ENCODE results near the gene QRFPR.

Gene QRFPR

DNA sequence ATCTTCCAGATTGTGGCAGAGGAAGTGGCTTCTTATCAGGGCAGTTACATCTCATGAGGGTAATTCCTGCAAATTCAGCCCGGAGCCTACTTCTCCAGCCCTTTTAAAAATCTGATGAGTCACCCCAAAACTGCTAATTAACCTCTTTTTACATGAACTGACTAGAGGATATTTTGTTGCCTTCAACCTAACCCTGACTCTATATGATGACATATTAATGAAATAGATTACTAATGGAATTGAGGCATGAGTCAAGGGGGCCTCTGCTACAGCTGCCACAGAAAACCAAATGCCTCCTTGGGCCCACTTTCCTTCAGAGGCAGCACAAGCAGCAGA, 72.5 kb downstream of the QRFPR start (continued):
- TF ChIP-seq ZNF565 (CRISPR knock-in tag; conservative IDR thresholded peaks at IDR 0.05; ENCODE audit: low read depth), result no peak
- TF ChIP-seq, protein P1, sequence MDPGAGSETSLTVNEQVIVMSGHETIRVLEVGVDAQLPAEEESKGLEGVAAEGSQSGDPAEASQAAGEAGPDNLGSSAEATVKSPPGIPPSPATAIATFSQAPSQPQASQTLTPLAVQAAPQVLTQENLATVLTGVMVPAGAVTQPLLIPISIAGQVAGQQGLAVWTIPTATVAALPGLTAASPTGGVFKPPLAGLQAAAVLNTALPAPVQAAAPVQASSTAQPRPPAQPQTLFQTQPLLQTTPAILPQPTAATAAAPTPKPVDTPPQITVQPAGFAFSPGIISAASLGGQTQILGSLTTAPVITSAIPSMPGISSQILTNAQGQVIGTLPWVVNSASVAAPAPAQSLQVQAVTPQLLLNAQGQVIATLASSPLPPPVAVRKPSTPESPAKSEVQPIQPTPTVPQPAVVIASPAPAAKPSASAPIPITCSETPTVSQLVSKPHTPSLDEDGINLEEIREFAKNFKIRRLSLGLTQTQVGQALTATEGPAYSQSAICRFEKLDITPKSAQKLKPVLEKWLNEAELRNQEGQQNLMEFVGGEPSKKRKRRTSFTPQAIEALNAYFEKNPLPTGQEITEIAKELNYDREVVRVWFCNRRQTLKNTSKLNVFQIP (CRISPR knock-in tag; IDR thresholded peaks at IDR 0.05; ENCODE audit: borderline replicate concordance, low read depth), result no peak

DNA sequence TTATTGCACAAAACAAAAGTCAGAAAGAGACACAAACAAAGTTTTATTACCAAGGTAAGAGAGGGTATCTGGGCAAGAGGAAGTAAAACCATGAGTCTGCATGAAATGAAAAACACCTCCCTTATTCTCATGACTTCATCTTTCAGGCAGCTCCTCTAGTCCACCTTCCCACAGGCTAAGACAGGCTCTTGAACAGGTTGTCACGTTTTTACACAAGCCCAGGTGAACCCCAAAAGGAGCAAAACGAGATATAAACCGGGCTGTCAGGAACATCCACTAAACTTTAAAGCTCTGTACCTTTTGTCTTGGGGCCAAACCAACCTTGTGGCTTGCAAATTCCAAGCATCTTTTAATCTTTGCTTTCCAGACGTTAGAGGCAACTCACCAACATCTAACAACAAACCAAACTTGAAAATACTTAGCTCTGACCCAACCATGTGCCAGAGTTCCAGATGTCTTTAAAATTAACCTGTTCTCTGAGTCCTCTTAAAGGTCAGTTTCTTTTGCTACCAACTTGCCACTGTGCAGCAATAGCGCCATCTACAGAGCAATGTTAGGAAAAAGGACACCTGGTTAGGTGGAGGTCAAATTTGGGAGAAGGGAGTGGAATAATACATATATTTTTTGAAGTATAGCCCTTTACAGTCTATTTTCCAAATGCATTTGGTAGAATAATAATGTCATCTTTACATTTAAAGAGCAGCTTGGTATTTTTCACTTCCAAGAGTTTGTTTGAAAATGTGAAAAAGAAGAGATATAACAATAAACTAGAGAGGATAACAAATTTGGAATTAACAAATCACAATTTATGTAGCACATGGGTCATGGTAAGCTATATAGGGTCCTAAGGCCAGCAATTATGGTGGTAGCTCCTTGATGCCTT, 73.1 kb downstream of the QRFPR start:
- TF ChIP-seq ZFP30 (CRISPR knock-in tag; IDR thresholded peaks at IDR 0.05) (no peak), ZNF565 (CRISPR knock-in tag; conservative IDR thresholded peaks at IDR 0.05; ENCODE audit: low read depth) (no peak), ZC3H10 (CRISPR knock-in tag; IDR thresholded peaks at IDR 0.05) (no peak), BACH2 (CRISPR knock-in tag; IDR thresholded peaks at IDR 0.05; ENCODE audit: borderline replicate concordance) (no peak), OSR1 (CRISPR knock-in tag; IDR thresholded peaks at IDR 0.05) (no peak), ESRRG (CRISPR knock-in tag; IDR thresholded peaks at IDR 0.05) (no peak)
- TF ChIP-seq, protein P2, sequence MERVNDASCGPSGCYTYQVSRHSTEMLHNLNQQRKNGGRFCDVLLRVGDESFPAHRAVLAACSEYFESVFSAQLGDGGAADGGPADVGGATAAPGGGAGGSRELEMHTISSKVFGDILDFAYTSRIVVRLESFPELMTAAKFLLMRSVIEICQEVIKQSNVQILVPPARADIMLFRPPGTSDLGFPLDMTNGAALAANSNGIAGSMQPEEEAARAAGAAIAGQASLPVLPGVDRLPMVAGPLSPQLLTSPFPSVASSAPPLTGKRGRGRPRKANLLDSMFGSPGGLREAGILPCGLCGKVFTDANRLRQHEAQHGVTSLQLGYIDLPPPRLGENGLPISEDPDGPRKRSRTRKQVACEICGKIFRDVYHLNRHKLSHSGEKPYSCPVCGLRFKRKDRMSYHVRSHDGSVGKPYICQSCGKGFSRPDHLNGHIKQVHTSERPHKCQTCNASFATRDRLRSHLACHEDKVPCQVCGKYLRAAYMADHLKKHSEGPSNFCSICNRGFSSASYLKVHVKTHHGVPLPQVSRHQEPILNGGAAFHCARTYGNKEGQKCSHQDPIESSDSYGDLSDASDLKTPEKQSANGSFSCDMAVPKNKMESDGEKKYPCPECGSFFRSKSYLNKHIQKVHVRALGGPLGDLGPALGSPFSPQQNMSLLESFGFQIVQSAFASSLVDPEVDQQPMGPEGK (CRISPR knock-in tag; IDR thresholded peaks at IDR 0.05; ENCODE audit: borderline replicate concordance), result no peak

DNA sequence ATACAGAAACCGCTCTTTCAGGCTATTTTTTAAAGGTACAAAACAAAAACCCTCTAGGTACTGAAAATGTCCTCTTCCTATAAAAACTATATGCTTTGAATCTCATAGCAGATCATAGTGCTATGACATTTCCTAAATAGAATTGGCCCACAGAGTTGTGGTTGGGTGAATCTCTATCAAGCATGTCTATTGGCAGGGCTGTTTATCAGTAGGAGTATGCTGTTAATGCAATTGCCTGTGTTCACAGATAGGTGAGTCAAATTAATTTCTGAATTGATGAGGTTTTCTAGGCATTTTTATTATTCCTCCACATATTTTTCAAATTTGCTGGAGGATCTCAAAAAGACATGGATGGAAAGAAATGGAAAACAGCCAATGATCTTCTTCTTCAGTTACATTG, 73.9 kb downstream of the QRFPR start:
- TF ChIP-seq ZC3H10 (CRISPR knock-in tag; IDR thresholded peaks at IDR 0.05) (no peak), RARB (CRISPR knock-in tag; IDR thresholded peaks at IDR 0.05) (no peak), ISL1 (CRISPR knock-in tag; IDR thresholded peaks at IDR 0.05) (no peak), BACH2 (CRISPR knock-in tag; IDR thresholded peaks at IDR 0.05; ENCODE audit: borderline replicate concordance) (no peak), OSR1 (CRISPR knock-in tag; IDR thresholded peaks at IDR 0.05) (no peak), ARNTL (CRISPR knock-in tag; IDR thresholded peaks at IDR 0.05; ENCODE audit: borderline replicate concordance, low read depth) (no peak), TOX (CRISPR knock-in tag; IDR thresholded peaks at IDR 0.05; ENCODE audit: borderline replicate concordance) (no peak), ZFP30 (CRISPR knock-in tag; IDR thresholded peaks at IDR 0.05) (no peak), SNAI2 (CRISPR knock-in tag; IDR thresholded peaks at IDR 0.05) (no peak), ESRRG (CRISPR knock-in tag; IDR thresholded peaks at IDR 0.05) (no peak), ZNF8 (CRISPR knock-in tag; IDR thresholded peaks at IDR 0.05) (no peak), GLIS3 (CRISPR knock-in tag; IDR thresholded peaks at IDR 0.05) (no peak), CSDC2 (CRISPR knock-in tag; IDR thresholded peaks at IDR 0.05) (no peak), ZNF565 (CRISPR knock-in tag; conservative IDR thresholded peaks at IDR 0.05; ENCODE audit: low read depth) (no peak), TCF4 (CRISPR knock-in tag; IDR thresholded peaks at IDR 0.05; ENCODE audit: borderline replicate concordance) (no peak), ZFP3 (CRISPR knock-in tag; IDR thresholded peaks at IDR 0.05) (no peak), PPARA (CRISPR knock-in tag; IDR thresholded peaks at IDR 0.05; ENCODE audit: borderline replicate concordance) (no peak)
- TF ChIP-seq, protein P3, sequence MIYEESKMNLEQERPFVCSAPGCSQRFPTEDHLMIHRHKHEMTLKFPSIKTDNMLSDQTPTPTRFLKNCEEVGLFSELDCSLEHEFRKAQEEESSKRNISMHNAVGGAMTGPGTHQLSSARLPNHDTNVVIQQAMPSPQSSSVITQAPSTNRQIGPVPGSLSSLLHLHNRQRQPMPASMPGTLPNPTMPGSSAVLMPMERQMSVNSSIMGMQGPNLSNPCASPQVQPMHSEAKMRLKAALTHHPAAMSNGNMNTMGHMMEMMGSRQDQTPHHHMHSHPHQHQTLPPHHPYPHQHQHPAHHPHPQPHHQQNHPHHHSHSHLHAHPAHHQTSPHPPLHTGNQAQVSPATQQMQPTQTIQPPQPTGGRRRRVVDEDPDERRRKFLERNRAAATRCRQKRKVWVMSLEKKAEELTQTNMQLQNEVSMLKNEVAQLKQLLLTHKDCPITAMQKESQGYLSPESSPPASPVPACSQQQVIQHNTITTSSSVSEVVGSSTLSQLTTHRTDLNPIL (CRISPR knock-in tag; IDR thresholded peaks at IDR 0.05; ENCODE audit: low read depth), result no peak
- TF ChIP-seq, protein P4, sequence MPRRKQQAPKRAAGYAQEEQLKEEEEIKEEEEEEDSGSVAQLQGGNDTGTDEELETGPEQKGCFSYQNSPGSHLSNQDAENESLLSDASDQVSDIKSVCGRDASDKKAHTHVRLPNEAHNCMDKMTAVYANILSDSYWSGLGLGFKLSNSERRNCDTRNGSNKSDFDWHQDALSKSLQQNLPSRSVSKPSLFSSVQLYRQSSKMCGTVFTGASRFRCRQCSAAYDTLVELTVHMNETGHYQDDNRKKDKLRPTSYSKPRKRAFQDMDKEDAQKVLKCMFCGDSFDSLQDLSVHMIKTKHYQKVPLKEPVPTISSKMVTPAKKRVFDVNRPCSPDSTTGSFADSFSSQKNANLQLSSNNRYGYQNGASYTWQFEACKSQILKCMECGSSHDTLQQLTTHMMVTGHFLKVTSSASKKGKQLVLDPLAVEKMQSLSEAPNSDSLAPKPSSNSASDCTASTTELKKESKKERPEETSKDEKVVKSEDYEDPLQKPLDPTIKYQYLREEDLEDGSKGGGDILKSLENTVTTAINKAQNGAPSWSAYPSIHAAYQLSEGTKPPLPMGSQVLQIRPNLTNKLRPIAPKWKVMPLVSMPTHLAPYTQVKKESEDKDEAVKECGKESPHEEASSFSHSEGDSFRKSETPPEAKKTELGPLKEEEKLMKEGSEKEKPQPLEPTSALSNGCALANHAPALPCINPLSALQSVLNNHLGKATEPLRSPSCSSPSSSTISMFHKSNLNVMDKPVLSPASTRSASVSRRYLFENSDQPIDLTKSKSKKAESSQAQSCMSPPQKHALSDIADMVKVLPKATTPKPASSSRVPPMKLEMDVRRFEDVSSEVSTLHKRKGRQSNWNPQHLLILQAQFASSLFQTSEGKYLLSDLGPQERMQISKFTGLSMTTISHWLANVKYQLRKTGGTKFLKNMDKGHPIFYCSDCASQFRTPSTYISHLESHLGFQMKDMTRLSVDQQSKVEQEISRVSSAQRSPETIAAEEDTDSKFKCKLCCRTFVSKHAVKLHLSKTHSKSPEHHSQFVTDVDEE (CRISPR knock-in tag; IDR thresholded peaks at IDR 0.05), result no peak
- TF ChIP-seq, protein P5, sequence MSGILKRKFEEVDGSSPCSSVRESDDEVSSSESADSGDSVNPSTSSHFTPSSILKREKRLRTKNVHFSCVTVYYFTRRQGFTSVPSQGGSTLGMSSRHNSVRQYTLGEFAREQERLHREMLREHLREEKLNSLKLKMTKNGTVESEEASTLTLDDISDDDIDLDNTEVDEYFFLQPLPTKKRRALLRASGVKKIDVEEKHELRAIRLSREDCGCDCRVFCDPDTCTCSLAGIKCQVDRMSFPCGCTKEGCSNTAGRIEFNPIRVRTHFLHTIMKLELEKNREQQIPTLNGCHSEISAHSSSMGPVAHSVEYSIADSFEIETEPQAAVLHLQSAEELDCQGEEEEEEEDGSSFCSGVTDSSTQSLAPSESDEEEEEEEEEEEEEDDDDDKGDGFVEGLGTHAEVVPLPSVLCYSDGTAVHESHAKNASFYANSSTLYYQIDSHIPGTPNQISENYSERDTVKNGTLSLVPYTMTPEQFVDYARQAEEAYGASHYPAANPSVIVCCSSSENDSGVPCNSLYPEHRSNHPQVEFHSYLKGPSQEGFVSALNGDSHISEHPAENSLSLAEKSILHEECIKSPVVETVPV (CRISPR knock-in tag; IDR thresholded peaks at IDR 0.05), result no peak
- no peak for ATAC-seq

More for the DNA sequence above, 73.1 kb downstream of the QRFPR start:
- ATAC-seq, result peak; percentile 68

Measured in SK-N-SH treated with all-trans-retinoic acid at 6 μM for 48 hours (cell line).